K562 (cell line): Measurements from ENCODE around the gene TNFRSF11A.

Experiments
- HDAC3 ChIP-seq: fragments of 450-650 bp; IDR thresholded peaks from 2 replicates; pipeline ENCODE4 v1.6.1; 2018; ENCODE audit warnings: borderline replicate concordance, mild to moderate bottlenecking, moderate library complexity; ENCODE audit not compliant: partially characterized antibody
- MYC ChIP-seq, 2 experiments: fragments of 250-450 bp in 1 of 2; sonication (Bioruptor Pico) in 1 of 2; IDR thresholded peaks; 2 replicates each; pipeline versions ENCODE4 v1.5.1 to v1.6.1; 2012 to 2021; ENCODE audit warnings: low read depth in 2 of 2, borderline replicate concordance in 1 of 2, improper control_type of control experiment in 1 of 2, low read length in 1 of 2, mild to moderate bottlenecking in 1 of 2, moderate library complexity in 1 of 2
- NR1H2 ChIP-seq: sonication (generic); formaldehyde crosslinking; IDR thresholded peaks from 2 replicates; pipeline ENCODE4 v1.4.0; 2020; ENCODE audit warnings: mild to moderate bottlenecking, missing genetic modification reagents
- ZNF77 ChIP-seq: fragments of 250-450 bp; sonication (Bioruptor Pico); IDR thresholded peaks from 2 replicates; pipeline ENCODE4 v1.5.0; 2020
- ZNF830 ChIP-seq: fragments of 250-450 bp; sonication (Bioruptor Pico); IDR thresholded peaks from 2 replicates; pipeline ENCODE4 v1.5.0; 2021; ENCODE audit warnings: mild to moderate bottlenecking

DNA sequence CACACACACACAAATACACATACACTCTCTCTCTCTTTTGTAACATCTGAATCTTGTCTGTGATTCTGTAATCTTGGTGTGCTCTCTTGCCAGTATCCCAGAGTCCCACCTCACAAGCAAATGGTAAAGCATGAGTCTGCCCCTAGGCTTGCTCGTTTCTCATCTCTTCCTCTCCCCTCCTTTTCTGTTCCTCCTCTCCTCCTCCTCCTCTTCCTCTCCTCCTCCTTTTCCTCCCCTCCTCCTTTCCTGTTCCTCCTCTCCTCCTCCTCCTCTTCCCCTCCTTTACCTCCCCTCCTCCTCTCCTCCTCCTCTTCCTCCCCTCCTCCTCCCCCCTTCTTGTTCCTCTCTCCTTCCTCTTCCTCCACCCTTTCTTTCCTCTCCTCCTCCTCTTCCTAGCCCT is 59.0 kb downstream of the TNFRSF11A start:
- no peak for TF ChIP-seq NR1H2 (CRISPR knock-in tag)
- no peak for TF ChIP-seq MYC (IDR thresholded peaks at IDR 0.05; ENCODE audit: low read depth, low read length)
- no peak for TF ChIP-seq MYC (CRISPR knock-in tag; IDR thresholded peaks at IDR 0.05; ENCODE audit: borderline replicate concordance, low read depth)
- no peak for TF ChIP-seq HDAC3
- no peak for TF ChIP-seq ZNF77 (CRISPR knock-in tag)
- TF ChIP-seq ZNF830 (CRISPR knock-in tag): no peak
